Ascending aorta (tissue), 2 donors: Measurements from ENCODE around the gene SH2D2A. TPM values are rescaled to one million over a fixed set of nuclear protein-coding genes. Genes with fewer than 3 reads are reported as not detected.
"Not testable (repeated sequence)": the region's sequence is repeated elsewhere in the genome, so short reads cannot be mapped to it uniquely, and the experiment has no call there.

Experiments
- DNase-seq, 2 donors: peaks; one replicate each; pipeline ENCODE4 v3.0.0-alpha.2; 2019; ENCODE audit warnings: low spot score in 2 of 2
- H3K27ac ChIP-seq, 2 donors: fragments of 200-600 bp; sonication (generic); one replicate each; pipeline ENCODE4 v1.5.1; 2016 to 2017; ENCODE audit warnings: mild to moderate bottlenecking in 1 of 2
- H3K27me3 ChIP-seq: fragments of 200-600 bp; sonication (generic); one replicate; pipeline ENCODE4 v1.5.1; 2017
- H3K36me3 ChIP-seq, 2 donors: fragments of 200-600 bp; sonication (generic); one replicate each; pipeline ENCODE4 v1.5.1; 2016
- H3K4me1 ChIP-seq, 2 donors: fragments of 200-600 bp; sonication (generic); one replicate each; pipeline ENCODE4 v1.5.1; 2016 to 2017; ENCODE audit warnings: mild to moderate bottlenecking in 1 of 2
- H3K4me3 ChIP-seq, 2 donors: fragments of 200-600 bp; sonication (generic); one replicate each; pipeline ENCODE4 v1.5.1; 2016 to 2017; ENCODE audit warnings: mild to moderate bottlenecking in 1 of 2
- H3K9me3 ChIP-seq, 2 donors: fragments of 200-600 bp; sonication (generic); one replicate each; pipeline ENCODE4 v1.5.1; 2016
- intact Hi-C: fragments of 100-400 bp; cut with DNase I; formaldehyde crosslinking; loops from one replicate; pipeline ENCODE4 v1.15.1; 2023
- total RNA-seq: library from RNA; depleted of rRNA; stranded (reverse); fragments of >200 nt; gene quantifications from one replicate; pipeline ENCODE4 v1.1.0, GENCODE V29; 2016
- TF ChIP-seq, protein P1 (sequence below), 3 experiments: fragments of 200-600 bp in 2 of 3; fragments of 450-650 bp in 1 of 3; sonication (generic) in 2 of 3; IDR thresholded peaks; one replicate each; pipeline ENCODE4 v1.5.1; 2016 to 2019; ENCODE audit warnings: antibody characterized with exemption in 3 of 3, mild to moderate bottlenecking in 1 of 3, moderate library complexity in 1 of 3

Gene SH2D2A
- total RNA-seq, 1 donor from 2014 or later, result not detected

DNA sequence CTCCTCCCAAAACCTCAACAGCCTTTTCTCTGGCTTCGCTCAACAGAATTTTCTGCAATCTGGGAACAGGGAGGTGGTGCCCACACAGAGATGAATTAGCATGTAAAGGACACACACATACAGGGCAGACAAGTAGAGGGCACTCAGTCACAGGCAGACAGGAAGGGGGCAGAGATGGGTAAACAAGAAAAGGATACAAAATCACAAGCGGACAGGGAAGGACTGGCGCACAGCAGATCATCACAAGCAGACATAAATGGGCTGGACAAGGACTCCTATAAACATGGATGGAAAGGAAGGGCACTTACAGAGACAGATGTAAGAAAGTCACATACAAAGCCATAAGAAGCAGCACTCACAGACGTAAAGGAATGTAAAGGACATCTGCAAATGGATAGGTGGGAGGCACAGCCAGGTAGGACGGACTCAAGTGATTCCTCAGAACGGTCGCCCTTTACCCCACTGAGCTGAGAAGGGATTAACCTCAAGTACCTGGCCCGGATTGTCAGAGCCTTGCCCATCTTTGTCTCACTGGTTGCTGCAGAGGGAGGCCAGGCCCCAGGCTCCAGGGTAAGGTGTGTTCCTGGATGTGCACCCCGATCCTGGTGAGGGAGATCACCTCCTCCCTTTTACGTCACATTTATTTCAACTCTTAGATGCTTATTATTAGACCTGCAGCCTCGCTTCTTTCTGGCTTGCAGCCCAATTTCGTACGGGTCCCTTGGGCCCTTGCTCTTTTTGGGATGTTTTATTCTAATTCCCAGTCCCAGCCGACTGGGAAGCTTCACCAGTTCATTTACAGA lies 50.1 kb downstream of the SH2D2A start:
- H3K4me3 ChIP-seq, result peak overlapping the region; percentile 58 to 80
- H3K36me3 ChIP-seq, result no peaks in the 10 kb centered on the region
- intact Hi-C loops, result loop anchor here (1.0 to 10.0 kb wide), 6 partner anchors 15 to 428 kb away; partner anchors contain the start of genes CCT3, CRABP2, ETV3 and HDGF
- peaks cover 0 to 28% of the 10 kb centered on the region in 2 donors for H3K4me1 ChIP-seq
- TF ChIP-seq, protein P1, sequence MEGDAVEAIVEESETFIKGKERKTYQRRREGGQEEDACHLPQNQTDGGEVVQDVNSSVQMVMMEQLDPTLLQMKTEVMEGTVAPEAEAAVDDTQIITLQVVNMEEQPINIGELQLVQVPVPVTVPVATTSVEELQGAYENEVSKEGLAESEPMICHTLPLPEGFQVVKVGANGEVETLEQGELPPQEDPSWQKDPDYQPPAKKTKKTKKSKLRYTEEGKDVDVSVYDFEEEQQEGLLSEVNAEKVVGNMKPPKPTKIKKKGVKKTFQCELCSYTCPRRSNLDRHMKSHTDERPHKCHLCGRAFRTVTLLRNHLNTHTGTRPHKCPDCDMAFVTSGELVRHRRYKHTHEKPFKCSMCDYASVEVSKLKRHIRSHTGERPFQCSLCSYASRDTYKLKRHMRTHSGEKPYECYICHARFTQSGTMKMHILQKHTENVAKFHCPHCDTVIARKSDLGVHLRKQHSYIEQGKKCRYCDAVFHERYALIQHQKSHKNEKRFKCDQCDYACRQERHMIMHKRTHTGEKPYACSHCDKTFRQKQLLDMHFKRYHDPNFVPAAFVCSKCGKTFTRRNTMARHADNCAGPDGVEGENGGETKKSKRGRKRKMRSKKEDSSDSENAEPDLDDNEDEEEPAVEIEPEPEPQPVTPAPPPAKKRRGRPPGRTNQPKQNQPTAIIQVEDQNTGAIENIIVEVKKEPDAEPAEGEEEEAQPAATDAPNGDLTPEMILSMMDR (IDR thresholded peaks at IDR 0.05), result no peak
- no peaks in the 10 kb centered on the region for H3K9me3 ChIP-seq
- H3K27me3 ChIP-seq, result no peaks in the 10 kb centered on the region
- no peak for DNase-seq
- peak overlapping the region; percentile 75 to 86 for H3K27ac ChIP-seq

DNA sequence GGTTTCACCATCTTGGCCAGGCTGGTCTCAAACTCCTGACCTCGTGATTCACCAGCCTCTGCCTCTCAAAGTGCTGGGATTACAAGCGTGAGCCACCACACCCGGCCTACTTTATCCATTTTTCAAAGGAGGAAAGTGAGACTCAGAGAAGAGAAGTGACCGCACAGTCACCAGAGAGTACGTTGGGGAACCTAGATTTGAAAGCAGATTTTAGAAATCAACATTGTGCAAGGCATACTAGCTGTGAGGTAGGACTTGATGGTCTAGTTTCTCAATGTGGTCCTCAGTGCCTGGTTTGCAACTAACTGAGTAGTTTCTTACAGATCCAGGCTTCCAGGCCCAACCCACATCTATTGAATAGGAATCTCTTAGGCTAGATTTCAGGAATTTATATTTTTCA lies 51.0 kb downstream of the SH2D2A start:
- peak overlapping the region in 1 of 2 donors; percentile 80 for H3K4me3 ChIP-seq
- no peak overlapping the region for H3K27ac ChIP-seq
- no peaks in the 10 kb centered on the region for H3K9me3 ChIP-seq
- H3K27me3 ChIP-seq, result no peaks in the 10 kb centered on the region
- H3K36me3 ChIP-seq, result no peaks in the 10 kb centered on the region
- DNase-seq, result no peak
- TF ChIP-seq, protein P1 (IDR thresholded peaks at IDR 0.05), result no peak
- H3K4me1 ChIP-seq, result peaks cover 0 to 21% of the 10 kb centered on the region in 2 donors
- intact Hi-C loops, result loop anchor here (2.0 to 10.0 kb wide), 3 partner anchors 58 to 427 kb away; partner anchors contain the start of genes CCT3, CRABP2, ETV3 and TSACC

DNA sequence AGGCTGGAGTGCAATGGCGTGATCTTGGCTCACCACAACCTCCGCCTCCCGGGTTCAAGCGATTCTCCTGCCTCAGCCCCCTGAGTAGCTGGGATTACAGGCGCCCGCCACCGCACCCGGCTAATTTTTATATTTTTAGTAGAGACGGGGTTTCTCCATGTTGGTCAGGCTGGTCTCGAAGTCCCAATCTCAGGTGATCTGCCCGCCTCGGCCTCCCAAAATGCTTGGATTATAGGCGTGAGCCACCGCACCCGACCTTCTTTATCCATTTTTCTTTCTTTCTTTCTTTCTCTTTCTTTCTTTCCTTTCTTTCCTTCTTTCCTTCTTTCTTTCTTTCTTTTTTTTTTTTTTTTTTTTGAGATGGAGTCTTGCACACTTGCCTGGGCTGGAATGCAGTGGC lies 51.5 kb downstream of the SH2D2A start:
- H3K27ac ChIP-seq, H3K9me3 ChIP-seq, H3K4me3 ChIP-seq, DNase-seq, H3K36me3 ChIP-seq, H3K27me3 ChIP-seq: not testable (repeated sequence)
- intact Hi-C loops, result loop anchor here (5.0 to 10.0 kb wide), 2 partner anchors 58 to 370 kb away; partner anchors contain the start of genes CRABP2 and ETV3
- peaks cover 0 to 16% of the 10 kb centered on the region in 2 donors for H3K4me1 ChIP-seq

DNA sequence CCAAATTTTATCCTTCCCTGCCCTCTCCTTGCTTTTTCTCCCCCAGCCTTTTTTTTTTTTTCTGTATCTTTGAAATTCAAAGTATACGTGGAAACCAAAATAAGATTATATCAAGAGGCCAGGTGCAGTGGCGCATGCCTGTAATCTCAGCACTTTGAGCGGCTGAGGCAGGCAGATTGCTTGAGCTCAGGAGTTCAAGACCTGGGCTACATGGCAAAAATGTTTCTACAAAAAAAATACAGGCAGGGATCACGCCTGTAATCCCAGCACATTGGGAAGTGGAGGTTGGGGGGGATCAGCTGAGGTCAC lies 55.9 kb downstream of the SH2D2A start:
- TF ChIP-seq, protein P1 (IDR thresholded peaks at IDR 0.05), result no peak
- no peaks in the 10 kb centered on the region for H3K4me1 ChIP-seq
- H3K36me3 ChIP-seq, result no peaks in the 10 kb centered on the region
- no peaks in the 10 kb centered on the region for H3K27me3 ChIP-seq
- H3K9me3 ChIP-seq, result no peaks in the 10 kb centered on the region
- no peak overlapping the region for H3K27ac ChIP-seq
- intact Hi-C loops, result loop anchor here (10.0 kb wide), 1 partner anchor 374 kb away; the partner anchor contains the start of gene ETV3
- no peak for DNase-seq
- H3K4me3 ChIP-seq, result no peak overlapping the region

DNA sequence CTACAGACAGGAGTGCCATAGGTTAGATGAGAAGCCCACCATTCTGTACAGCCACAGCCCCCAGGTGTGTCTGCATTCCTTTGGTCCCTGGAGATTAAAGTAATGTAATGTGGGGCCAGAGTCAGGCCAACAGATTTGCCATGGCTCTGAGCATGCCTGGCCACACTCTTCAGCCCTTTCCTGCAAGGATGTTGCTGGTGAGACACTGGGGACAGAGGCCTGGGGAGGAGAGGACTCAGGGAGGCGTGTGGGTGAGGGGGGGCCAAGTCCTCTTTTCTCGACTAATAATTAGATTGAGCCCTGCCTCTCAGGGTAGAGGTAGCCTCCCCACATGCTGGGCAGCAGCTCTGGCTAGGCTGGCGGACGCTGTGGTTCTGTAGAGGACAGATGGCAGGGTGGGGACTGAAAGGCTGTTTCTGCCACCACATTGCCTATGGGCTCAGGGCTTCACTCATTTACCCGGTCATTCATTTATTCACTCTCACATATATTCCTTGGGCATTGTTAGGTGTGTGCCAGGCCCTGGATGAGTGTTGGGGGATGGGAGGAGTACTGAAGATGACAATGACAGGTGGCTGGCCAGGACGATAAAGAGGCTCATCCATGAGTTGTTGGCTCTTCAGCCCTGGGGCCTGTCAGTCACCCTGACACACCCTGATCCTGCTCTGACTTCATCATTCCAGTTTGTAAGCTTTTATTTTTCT lies 56.4 kb downstream of the SH2D2A start:
- H3K4me1 ChIP-seq, result no peaks in the 10 kb centered on the region
- intact Hi-C loops, result loop anchor here (10.0 kb wide), 1 partner anchor 375 kb away; the partner anchor contains the start of gene ETV3
- no peaks in the 10 kb centered on the region for H3K36me3 ChIP-seq
- no peak for DNase-seq
- H3K27ac ChIP-seq, result no peak overlapping the region
- H3K27me3 ChIP-seq, result no peaks in the 10 kb centered on the region
- H3K4me3 ChIP-seq, result no peak overlapping the region
- no peaks in the 10 kb centered on the region for H3K9me3 ChIP-seq
- TF ChIP-seq, protein P1 (IDR thresholded peaks at IDR 0.05), result no peak

DNA sequence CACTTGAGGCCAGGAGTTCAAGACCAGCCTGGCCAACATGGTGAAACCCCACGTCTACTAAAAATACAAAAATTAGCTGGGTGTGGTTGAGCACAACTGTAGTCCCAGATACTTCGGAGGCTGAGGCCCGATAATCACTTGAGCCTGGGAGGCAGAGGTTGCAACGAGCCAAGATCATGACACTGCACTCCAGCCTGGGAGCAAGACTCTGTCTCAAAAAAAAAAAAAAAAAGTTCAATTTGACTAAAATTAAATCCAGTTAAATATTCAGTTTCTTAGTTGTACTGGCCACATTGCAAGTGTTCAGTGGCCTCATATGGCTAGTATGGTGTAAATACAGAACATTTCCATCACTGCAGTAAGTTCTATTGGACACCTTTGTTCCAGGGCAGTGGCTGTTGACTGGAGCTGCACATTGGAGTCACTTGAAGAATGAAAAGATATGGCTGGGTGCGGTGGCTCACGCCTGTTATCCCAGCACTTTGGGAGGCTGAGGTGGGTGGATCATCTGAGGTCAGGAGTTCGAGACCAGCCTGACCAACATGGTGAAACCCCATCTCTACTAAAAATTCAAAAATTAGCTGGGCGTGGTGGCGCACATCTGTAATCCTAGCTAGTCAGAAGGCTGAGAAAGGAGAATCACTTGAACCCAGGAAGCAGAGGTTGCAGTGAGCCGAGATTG lies 58.9 kb downstream of the SH2D2A start:
- H3K27ac ChIP-seq, H3K4me1 ChIP-seq, H3K4me3 ChIP-seq, H3K36me3 ChIP-seq, H3K9me3 ChIP-seq, intact Hi-C loops, DNase-seq, H3K27me3 ChIP-seq: not testable (repeated sequence)
